HEK293 (cell line): ENCODE measurements around the gene MYLK.

Experiments
- TCF7L2 ChIP-seq: IDR thresholded peaks from 2 replicates; pipeline ENCODE4 v1.6.1; 2011; ENCODE audit warnings: low read depth, mild to moderate bottlenecking, inconsistent platforms, low read length, moderate library complexity, borderline replicate concordance
- ZNF248 ChIP-seq: fragments of 450-650 bp; formaldehyde crosslinking; IDR thresholded peaks from 2 replicates; pipeline ENCODE4 v1.5.1; 2017; ENCODE audit warnings: missing biosample characterization, missing genetic modification characterization
- TF ChIP-seq, protein P1 (sequence below): fragments of 450-650 bp; formaldehyde crosslinking; IDR thresholded peaks from 2 replicates; pipeline ENCODE4 v1.5.1; 2016; ENCODE audit warnings: missing biosample characterization, missing genetic modification characterization
- TF ChIP-seq, protein P2 (sequence below): fragments of 450-650 bp; formaldehyde crosslinking; IDR thresholded peaks from 2 replicates; pipeline ENCODE4 v1.5.1; 2016; ENCODE audit warnings: missing biosample characterization, missing genetic modification characterization
- TF ChIP-seq, protein P3 (sequence below): fragments of 450-650 bp; formaldehyde crosslinking; IDR thresholded peaks from 2 replicates; pipeline ENCODE4 v1.5.1; 2016; ENCODE audit warnings: missing biosample characterization, missing genetic modification characterization

DNA sequence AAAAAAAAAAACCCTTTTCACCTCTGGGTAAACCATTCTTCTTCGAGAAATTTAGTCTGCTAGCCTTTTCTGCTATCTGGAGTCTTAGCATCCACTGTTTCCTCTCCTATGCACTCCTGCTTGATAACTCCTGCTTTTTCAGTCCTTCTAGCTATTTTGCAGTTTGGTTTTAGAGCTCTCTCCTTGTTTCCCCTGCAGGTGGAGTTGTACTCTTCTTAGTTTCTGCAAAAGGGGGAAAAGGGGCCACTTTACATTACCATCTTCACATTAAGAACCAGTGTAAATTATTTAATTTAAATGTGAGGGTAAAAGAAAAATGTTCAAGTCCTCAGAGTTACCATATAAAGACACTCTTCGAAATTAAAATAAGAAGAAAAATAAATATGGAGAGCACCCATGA, 23.6 kb upstream of the MYLK start:
- TF ChIP-seq, protein P1, sequence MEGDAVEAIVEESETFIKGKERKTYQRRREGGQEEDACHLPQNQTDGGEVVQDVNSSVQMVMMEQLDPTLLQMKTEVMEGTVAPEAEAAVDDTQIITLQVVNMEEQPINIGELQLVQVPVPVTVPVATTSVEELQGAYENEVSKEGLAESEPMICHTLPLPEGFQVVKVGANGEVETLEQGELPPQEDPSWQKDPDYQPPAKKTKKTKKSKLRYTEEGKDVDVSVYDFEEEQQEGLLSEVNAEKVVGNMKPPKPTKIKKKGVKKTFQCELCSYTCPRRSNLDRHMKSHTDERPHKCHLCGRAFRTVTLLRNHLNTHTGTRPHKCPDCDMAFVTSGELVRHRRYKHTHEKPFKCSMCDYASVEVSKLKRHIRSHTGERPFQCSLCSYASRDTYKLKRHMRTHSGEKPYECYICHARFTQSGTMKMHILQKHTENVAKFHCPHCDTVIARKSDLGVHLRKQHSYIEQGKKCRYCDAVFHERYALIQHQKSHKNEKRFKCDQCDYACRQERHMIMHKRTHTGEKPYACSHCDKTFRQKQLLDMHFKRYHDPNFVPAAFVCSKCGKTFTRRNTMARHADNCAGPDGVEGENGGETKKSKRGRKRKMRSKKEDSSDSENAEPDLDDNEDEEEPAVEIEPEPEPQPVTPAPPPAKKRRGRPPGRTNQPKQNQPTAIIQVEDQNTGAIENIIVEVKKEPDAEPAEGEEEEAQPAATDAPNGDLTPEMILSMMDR (tag by site-specific recombination): no peak
- TF ChIP-seq, protein P2, sequence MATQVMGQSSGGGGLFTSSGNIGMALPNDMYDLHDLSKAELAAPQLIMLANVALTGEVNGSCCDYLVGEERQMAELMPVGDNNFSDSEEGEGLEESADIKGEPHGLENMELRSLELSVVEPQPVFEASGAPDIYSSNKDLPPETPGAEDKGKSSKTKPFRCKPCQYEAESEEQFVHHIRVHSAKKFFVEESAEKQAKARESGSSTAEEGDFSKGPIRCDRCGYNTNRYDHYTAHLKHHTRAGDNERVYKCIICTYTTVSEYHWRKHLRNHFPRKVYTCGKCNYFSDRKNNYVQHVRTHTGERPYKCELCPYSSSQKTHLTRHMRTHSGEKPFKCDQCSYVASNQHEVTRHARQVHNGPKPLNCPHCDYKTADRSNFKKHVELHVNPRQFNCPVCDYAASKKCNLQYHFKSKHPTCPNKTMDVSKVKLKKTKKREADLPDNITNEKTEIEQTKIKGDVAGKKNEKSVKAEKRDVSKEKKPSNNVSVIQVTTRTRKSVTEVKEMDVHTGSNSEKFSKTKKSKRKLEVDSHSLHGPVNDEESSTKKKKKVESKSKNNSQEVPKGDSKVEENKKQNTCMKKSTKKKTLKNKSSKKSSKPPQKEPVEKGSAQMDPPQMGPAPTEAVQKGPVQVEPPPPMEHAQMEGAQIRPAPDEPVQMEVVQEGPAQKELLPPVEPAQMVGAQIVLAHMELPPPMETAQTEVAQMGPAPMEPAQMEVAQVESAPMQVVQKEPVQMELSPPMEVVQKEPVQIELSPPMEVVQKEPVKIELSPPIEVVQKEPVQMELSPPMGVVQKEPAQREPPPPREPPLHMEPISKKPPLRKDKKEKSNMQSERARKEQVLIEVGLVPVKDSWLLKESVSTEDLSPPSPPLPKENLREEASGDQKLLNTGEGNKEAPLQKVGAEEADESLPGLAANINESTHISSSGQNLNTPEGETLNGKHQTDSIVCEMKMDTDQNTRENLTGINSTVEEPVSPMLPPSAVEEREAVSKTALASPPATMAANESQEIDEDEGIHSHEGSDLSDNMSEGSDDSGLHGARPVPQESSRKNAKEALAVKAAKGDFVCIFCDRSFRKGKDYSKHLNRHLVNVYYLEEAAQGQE (tag by site-specific recombination): no peak
- TF ChIP-seq, protein P3, sequence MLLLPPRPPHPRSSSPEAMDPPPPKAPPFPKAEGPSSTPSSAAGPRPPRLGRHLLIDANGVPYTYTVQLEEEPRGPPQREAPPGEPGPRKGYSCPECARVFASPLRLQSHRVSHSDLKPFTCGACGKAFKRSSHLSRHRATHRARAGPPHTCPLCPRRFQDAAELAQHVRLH (tag by site-specific recombination): no peak
- TF ChIP-seq ZNF248 (tag by site-specific recombination) (no peak), TCF7L2 (no peak)
